HG03575 (cell line): Measurements from ENCODE around the gene ARL5A.
"Not testable (repeated sequence)": the region's sequence is repeated elsewhere in the genome, so short reads cannot be mapped to it uniquely, and the experiment has no call there.

Experiments used
- ATAC-seq: cut with Tn5 transposase; IDR thresholded peaks from one replicate; pipeline ENCODE4 v1.9.1; 2021; ENCODE audit not compliant: unreplicated experiment, insufficient number of reproducible peaks, low FRiP score; ENCODE audit errors: extremely low read depth

ARL5A gene

GRCh38 chr2:151805343-151805742, 22.9 kb downstream of the ARL5A start:
- ATAC-seq: no peak

GRCh38 chr2:151803811-151804210, 24.4 kb downstream of the ARL5A start:
- no peak for ATAC-seq

- ATAC-seq: no peak
These were observed 25.9 kb downstream of the ARL5A start for GRCh38 chr2:151802315-151802714.

- no peak for ATAC-seq
These were observed 28.3 kb downstream of the ARL5A start for GRCh38 chr2:151799886-151800292.

- ATAC-seq: no peak
These were observed 31.4 kb downstream of the ARL5A start for GRCh38 chr2:151796774-151797173.

GRCh38 chr2:151795646-151796240, 32.5 kb downstream of the ARL5A start:
- no peak for ATAC-seq

- not testable (repeated sequence) for ATAC-seq
These were observed 33.8 kb downstream of the ARL5A start for GRCh38 chr2:151794422-151794821.

- ATAC-seq: no peak
These were observed 35.1 kb downstream of the ARL5A start for GRCh38 chr2:151793123-151793522.

- ATAC-seq: no peak
These were observed 35.6 kb downstream of the ARL5A start for GRCh38 chr2:151792589-151792988.

GRCh38 chr2:151791545-151791944, 36.7 kb downstream of the ARL5A start:
- ATAC-seq: no peak

GRCh38 chr2:151790689-151791088, 37.5 kb downstream of the ARL5A start:
- ATAC-seq: no peak

GRCh38 chr2:151789055-151789834, 39.0 kb downstream of the ARL5A start:
- ATAC-seq: no peak

GRCh38 chr2:151786483-151786882, 41.7 kb downstream of the ARL5A start:
- no peak for ATAC-seq

GRCh38 chr2:151786077-151786476, 42.1 kb downstream of the ARL5A start:
- no peak for ATAC-seq

- no peak for ATAC-seq
These were observed 45.1 kb downstream of the ARL5A start for GRCh38 chr2:151783133-151783520.

- no peak for ATAC-seq
These were observed 45.7 kb downstream of the ARL5A start for GRCh38 chr2:151782378-151783132.

- ATAC-seq: no peak
These were observed 46.6 kb downstream of the ARL5A start for GRCh38 chr2:151781642-151782041.

GRCh38 chr2:151780938-151781337, 47.3 kb downstream of the ARL5A start:
- ATAC-seq: no peak

- no peak for ATAC-seq
These were observed 50.3 kb downstream of the ARL5A start for GRCh38 chr2:151777935-151778334.

GRCh38 chr2:151777487-151777886, 50.7 kb downstream of the ARL5A start:
- no peak for ATAC-seq
